Measurements from ENCODE around the gene ASIC2. TPM values are rescaled to one million over a fixed set of nuclear protein-coding genes. Genes with fewer than 3 reads are reported as not detected.
A peak's percentile ranks its signal among the peaks of the same experiment; 100 is the strongest.

The ASIC2 gene
- total and polyA plus RNA-seq, 9 of the 15 experiments (the other 6 are each of a cell fraction or from before 2014, with no cell fraction given): not detected

GRCh38 chr17:33120103-33120502, 173.0 kb downstream of the ASIC2 start (continued):
- no peak for TF ChIP-seq ETV6 (IDR thresholded peaks at IDR 0.05; ENCODE audit: borderline replicate concordance in 1 of 2, low read depth in 2 of 2, low read length in 1 of 2)
- no peak for TF ChIP-seq ETV6 (CRISPR knock-in tag; IDR thresholded peaks at IDR 0.05; ENCODE audit: borderline replicate concordance)

GRCh38 chr17:33118391-33119075, 174.6 kb downstream of the ASIC2 start:
- POLR2A ChIA-PET: interaction anchor here (1.0 kb wide), 1 partner anchor 187 kb away, joined by 3 read pairs; no protein-coding TSS in a partner anchor
- Histone ChIP-seq H3K27ac (ENCODE audit: extremely low read depth, low read depth, low read length) (no peak overlapping the region), H3K9me1 (ENCODE audit: control insufficient read depth, insufficient read depth, low read length) (no peaks in the 10 kb centered on the region), H3K4me1 (replicated peaks in 1 of 2; ENCODE audit: control insufficient read depth in 2 of 2, insufficient read depth in 2 of 2, low read length in 2 of 2) (no peaks in the 10 kb centered on the region), H3K27me3 (ENCODE audit: control insufficient read depth in 2 of 2, insufficient read depth in 2 of 2, low read length in 2 of 2) (peaks cover 2 to 34% of the 10 kb centered on the region in 2 experiments; a peak in 3 of 5 replicates), H3K4me2 (ENCODE audit: insufficient read depth, low read length) (no peak overlapping the region), H3K36me3 (ENCODE audit: control insufficient read depth, insufficient read depth, low read length) (no peaks in the 10 kb centered on the region), H3K9me3 (replicated peaks; ENCODE audit: control insufficient read depth, insufficient read depth, low read depth, low read length) (no peaks in the 10 kb centered on the region), H3K79me2 (ENCODE audit: control insufficient read depth, insufficient read depth, low read length) (no peaks in the 10 kb centered on the region), H3K9ac (ENCODE audit: insufficient read depth in 1 of 2, low read depth in 2 of 2, low read length in 2 of 2) (no peak overlapping the region), H4K20me1 (replicated peaks; ENCODE audit: control insufficient read depth, insufficient read depth, low read length) (no peaks in the 10 kb centered on the region; the same call in 1 of the 2 replicates), H3K4me3 (no peak overlapping the region), H2AFZ (ENCODE audit: low read depth, low read length) (no peak overlapping the region)
- BruUV-seq (replicated peaks): no TSS peak
- DNase-seq (ENCODE audit: extremely low read depth in 1 of 4, low spot score in 3 of 4): no peak
- CTCF ChIA-PET (ENCODE audit: low intra/inter-chr PET ratio): no interaction called here
- intact Hi-C loops (cut with micrococcal nuclease) (no loop called here), in situ Hi-C loops (cut with MboI) (no loop called here)
- TF ChIP-seq ZBTB1 (CRISPR knock-in tag; IDR thresholded peaks at IDR 0.05; ENCODE audit: borderline replicate concordance, low read depth): no peak
- TF ChIP-seq JUN (IDR thresholded peaks at IDR 0.05; ENCODE audit: borderline replicate concordance, low read depth, low read length): no peak
- no peak for TF ChIP-seq JUN (CRISPR knock-in tag; IDR thresholded peaks at IDR 0.05; ENCODE audit: borderline replicate concordance)
- no peak for TF ChIP-seq MCM7 (IDR thresholded peaks at IDR 0.05)
- TF ChIP-seq RBM25 (IDR thresholded peaks at IDR 0.05; ENCODE audit: low read depth, low read length, severe bottlenecking): peak; percentile 46
- TF ChIP-seq LARP7 (IDR thresholded peaks at IDR 0.05): no peak
- no peak for TF ChIP-seq ZNF609 (CRISPR knock-in tag; IDR thresholded peaks at IDR 0.05; ENCODE audit: borderline replicate concordance)
- no peak for FAIRE-seq
- 0% methylated on average over 8 of the region's 8 CpGs for WGBS (ENCODE audit: insufficient coverage, low coverage, missing lambda C conversion rate)
- no peak for ATAC-seq
